Measurements from ENCODE around the gene METTL1.

METTL1 gene

DNA sequence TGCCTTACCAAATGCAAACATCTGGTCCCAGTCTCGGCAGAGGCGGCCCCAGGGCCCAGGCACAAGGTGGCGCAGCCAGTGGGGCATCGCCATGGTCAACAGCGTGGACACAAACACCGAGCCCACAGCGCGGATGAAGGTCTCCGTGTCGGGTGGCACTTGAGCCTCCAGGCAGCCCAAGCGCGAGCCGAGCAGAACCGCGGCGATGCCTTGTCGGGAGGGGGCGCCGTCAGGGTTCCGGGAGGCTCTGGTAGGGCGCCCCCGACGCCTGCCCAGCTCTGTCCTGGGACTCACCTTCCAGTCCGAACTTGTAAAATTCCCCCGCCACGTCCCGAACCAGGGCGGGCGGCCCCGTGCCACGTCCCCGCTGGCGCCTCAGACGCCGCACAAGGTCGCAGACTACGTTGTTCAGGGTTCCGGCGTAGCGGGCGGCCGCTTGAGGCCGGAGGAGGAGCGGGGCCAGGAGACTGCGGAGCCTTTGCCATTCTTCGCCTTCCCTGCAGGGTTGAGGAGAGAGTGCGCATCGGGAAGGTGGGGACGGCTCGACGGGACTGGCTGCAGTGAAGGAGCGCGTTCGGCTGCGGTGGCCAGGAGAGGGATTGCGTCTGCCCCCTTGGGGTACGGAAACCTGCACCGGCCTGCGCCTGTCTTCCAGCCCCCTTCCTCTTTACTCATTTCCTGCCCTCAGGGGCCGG is 6.8 kb downstream of the METTL1 start:
- Histone ChIP-seq H3K4me3 (ENCODE audit: low read length) (peak overlapping the region; percentile 64), H3K9ac (ENCODE audit: low read length) (peak overlapping the region; percentile 62), H3K27me3 (ENCODE audit: control insufficient read depth, insufficient read depth, low read length) (peaks cover 40% of the 10 kb centered on the region), H3K9me3 (ENCODE audit: control insufficient read depth, low read length) (no peaks in the 10 kb centered on the region), H3K4me1 (ENCODE audit: control insufficient read depth, insufficient read depth, low read length) (peaks cover 28% of the 10 kb centered on the region), H3K36me3 (ENCODE audit: control insufficient read depth, insufficient read depth, low read length) (no peaks in the 10 kb centered on the region)

DNA sequence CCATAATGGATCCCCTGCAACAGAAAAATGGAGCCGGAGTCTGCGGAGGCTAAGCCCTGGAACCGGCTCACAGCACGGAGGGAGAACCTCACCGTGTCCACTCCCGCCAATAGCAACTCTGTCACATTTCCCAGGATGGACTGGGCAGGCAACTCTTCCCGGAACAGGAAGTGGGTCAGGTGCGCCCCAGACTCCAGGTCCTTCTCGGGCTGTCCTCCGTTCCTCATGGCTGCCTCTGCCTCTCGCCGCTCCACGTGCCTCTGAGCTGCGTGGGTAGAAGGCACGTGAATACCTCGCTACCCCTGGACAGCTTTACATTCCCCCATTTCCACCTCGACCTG is 7.3 kb downstream of the METTL1 start:
- Histone ChIP-seq H3K4me3 (ENCODE audit: low read length) (peak overlapping the region; percentile 64), H3K27me3 (ENCODE audit: control insufficient read depth, insufficient read depth, low read length) (peaks cover 40% of the 10 kb centered on the region), H3K9ac (ENCODE audit: low read length) (peak overlapping the region; percentile 62), H3K36me3 (ENCODE audit: control insufficient read depth, insufficient read depth, low read length) (no peaks in the 10 kb centered on the region), H3K9me3 (ENCODE audit: control insufficient read depth, low read length) (no peaks in the 10 kb centered on the region), H3K4me1 (ENCODE audit: control insufficient read depth, insufficient read depth, low read length) (peaks cover 28% of the 10 kb centered on the region)

DNA sequence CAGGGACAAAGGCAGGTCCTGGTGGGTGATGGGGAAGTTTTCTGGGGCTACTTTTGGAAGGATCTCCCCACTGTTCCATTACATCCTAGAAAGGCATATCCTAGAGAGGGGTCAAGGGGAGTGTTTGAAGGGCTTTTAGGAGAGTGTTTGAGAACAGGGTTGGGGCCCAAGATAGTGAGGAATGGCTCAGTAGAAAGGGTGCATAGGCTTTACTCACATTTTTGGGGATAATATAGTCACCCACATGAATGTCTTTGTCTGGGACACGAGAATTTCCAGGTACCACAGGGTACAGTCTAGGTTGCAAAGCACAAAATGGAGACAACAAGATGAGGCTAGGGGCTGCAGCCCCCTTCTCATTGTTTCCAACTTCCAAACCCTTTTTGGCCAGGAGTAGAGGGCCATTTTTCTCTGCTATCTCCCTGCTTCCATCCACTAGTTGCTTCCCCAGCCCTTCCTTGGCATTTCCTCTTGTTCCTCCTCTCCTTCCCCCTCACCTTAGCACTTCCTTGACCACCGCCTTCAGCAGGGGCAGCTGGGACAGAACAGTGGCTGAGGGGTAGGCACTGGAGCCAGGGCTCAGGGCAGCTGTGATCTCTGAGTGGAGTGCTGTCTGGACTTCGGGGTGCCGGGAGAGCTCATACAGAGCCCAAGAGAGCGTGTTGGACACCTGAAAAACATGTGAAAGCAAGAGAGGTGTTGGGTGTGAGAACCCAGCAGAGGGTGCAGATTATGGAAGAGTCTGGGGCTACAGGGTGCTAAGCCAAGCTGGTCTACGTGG is 7.8 kb downstream of the METTL1 start:
- peak overlapping the region; percentile 64 for H3K4me3 ChIP-seq (ENCODE audit: low read length)
- H3K9me3 ChIP-seq (ENCODE audit: control insufficient read depth, low read length): no peaks in the 10 kb centered on the region
- peaks cover 40% of the 10 kb centered on the region for H3K27me3 ChIP-seq (ENCODE audit: control insufficient read depth, insufficient read depth, low read length)
- no peak overlapping the region for H3K9ac ChIP-seq (ENCODE audit: low read length)
- peaks cover 28% of the 10 kb centered on the region for H3K4me1 ChIP-seq (ENCODE audit: control insufficient read depth, insufficient read depth, low read length)
- H3K36me3 ChIP-seq (ENCODE audit: control insufficient read depth, insufficient read depth, low read length): no peaks in the 10 kb centered on the region

DNA sequence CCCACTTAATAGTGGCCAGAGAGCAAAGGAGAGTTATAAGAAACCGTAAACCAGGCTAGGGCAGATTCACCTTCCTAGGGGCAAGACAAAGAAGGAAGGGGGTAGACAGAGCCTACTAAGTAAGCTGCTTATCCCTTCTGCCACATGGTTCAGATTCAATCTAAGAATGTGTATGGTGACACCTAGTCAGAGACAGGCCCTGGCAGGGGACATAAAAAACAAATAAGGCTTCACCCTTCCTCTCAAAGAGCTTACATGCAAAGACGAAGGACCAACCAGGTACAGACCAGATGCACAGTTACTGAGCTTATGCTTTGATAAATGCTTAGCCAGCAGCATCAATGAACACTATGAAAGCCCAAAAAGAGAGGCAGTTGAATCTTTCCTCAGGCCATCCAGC is 9.4 kb downstream of the METTL1 start:
- Histone ChIP-seq H3K4me1 (ENCODE audit: control insufficient read depth, insufficient read depth, low read length) (peaks cover 28% of the 10 kb centered on the region), H3K27me3 (ENCODE audit: control insufficient read depth, insufficient read depth, low read length) (peaks cover 39% of the 10 kb centered on the region), H3K4me3 (ENCODE audit: low read length) (no peak overlapping the region), H3K9ac (ENCODE audit: low read length) (no peak overlapping the region), H3K36me3 (ENCODE audit: control insufficient read depth, insufficient read depth, low read length) (no peaks in the 10 kb centered on the region), H3K9me3 (ENCODE audit: control insufficient read depth, low read length) (no peaks in the 10 kb centered on the region)

DNA sequence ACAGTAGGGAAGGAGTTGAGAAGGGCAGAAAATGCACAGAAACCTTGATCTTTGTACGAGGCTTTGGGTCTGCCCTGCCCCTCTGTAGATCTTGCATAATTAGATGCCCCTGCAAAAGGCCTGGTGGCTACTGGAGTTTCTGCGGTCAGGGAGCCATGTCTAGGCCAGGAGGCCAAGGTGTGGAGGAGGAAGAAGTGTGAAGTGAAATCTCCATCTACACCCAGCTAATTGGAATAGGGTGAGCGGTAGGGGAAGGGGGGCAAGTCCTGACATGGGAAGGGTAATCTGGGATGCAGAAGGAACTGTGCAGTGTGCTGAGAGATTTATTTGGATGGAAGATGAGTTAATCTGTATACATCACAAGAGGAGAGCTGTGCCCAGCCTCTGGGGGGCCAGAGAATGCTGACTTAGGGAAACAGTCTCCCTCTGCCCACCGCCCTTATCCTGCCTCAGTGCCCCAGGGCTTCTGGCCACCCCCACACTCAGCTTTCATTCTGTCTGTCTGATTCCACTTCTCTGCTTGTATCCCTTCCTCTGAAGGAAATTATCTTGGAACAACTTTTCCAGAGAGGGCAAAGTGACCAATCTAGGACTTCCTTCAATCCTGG is 10.4 kb downstream of the METTL1 start:
- H3K36me3 ChIP-seq (ENCODE audit: control insufficient read depth, insufficient read depth, low read length): no peaks in the 10 kb centered on the region
- H3K9me3 ChIP-seq (ENCODE audit: control insufficient read depth, low read length): no peaks in the 10 kb centered on the region
- no peak overlapping the region for H3K9ac ChIP-seq (ENCODE audit: low read length)
- no peak overlapping the region for H3K4me3 ChIP-seq (ENCODE audit: low read length)
- peaks cover 23% of the 10 kb centered on the region for H3K4me1 ChIP-seq (ENCODE audit: control insufficient read depth, insufficient read depth, low read length)
- peaks cover 30% of the 10 kb centered on the region for H3K27me3 ChIP-seq (ENCODE audit: control insufficient read depth, insufficient read depth, low read length)

DNA sequence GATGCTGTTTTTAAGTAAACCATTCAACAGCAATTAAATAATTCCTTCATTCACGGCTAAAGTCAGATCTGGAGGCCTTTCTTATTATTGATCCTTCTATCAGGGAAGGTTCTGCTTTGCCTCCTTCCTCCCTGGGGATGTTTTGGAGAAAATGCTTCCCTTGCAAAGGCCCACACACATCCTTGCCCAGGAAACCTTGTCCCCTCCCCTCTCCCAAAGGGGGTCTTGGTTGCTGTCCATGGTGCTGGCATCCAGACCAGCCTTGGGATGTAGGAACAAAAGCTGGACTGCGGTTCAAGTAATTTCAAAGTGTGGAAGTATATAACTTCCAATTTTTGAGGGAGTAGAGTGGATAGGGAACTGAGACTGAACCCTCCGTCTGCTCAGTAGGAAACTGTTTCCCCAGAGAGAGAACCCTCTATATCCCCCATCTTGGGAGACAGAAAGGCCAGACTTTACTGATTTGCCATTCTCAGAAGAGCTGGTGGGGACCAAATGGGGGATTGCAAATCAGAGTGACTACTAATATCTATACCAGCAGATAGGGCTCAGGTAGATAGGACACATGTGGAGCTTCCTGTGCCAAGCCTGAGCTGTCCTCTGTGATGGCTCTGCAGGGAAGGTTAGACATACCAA is 11.4 kb downstream of the METTL1 start:
- Histone ChIP-seq H3K27me3 (ENCODE audit: control insufficient read depth, insufficient read depth, low read length) (peaks cover 19% of the 10 kb centered on the region), H3K9me3 (ENCODE audit: control insufficient read depth, low read length) (no peaks in the 10 kb centered on the region), H3K36me3 (ENCODE audit: control insufficient read depth, insufficient read depth, low read length) (no peaks in the 10 kb centered on the region), H3K4me3 (ENCODE audit: low read length) (no peak overlapping the region), H3K4me1 (ENCODE audit: control insufficient read depth, insufficient read depth, low read length) (peaks cover 20% of the 10 kb centered on the region), H3K9ac (ENCODE audit: low read length) (no peak overlapping the region)

DNA sequence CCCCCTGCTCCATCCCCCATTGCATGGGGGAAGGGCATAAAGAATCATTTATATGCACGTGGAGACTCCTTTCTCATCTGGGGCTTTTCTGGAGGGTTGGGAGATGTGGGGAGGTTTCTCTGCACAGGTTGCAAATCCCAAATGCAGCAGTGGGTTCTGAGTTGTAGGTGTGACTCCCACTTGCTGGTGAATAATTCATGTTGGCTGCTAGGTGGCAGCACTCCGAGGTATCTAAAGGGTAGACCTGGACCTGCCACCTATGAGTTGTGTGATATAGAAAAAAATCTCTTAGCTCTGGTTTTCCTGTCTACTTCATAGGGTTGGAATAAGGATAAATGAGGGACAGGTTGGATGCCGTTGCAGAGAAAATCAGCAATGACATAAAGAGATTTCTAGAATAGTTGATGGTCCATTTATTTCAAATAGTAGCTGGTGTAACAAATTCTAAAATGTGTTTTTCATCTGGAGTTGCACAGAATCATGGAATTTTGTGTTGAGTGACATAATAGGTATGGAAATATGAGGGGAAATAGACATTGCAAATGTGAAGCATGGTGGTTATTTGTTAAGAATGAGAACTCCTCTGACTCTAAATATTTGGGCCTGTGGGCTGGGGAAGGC is 12.4 kb downstream of the METTL1 start:
- Histone ChIP-seq H3K27me3 (ENCODE audit: control insufficient read depth, insufficient read depth, low read length) (peaks cover 10% of the 10 kb centered on the region), H3K9ac (ENCODE audit: low read length) (no peak overlapping the region), H3K9me3 (ENCODE audit: control insufficient read depth, low read length) (no peaks in the 10 kb centered on the region), H3K4me1 (ENCODE audit: control insufficient read depth, insufficient read depth, low read length) (peaks cover 13% of the 10 kb centered on the region), H3K4me3 (ENCODE audit: low read length) (no peak overlapping the region), H3K36me3 (ENCODE audit: control insufficient read depth, insufficient read depth, low read length) (no peaks in the 10 kb centered on the region)

DNA sequence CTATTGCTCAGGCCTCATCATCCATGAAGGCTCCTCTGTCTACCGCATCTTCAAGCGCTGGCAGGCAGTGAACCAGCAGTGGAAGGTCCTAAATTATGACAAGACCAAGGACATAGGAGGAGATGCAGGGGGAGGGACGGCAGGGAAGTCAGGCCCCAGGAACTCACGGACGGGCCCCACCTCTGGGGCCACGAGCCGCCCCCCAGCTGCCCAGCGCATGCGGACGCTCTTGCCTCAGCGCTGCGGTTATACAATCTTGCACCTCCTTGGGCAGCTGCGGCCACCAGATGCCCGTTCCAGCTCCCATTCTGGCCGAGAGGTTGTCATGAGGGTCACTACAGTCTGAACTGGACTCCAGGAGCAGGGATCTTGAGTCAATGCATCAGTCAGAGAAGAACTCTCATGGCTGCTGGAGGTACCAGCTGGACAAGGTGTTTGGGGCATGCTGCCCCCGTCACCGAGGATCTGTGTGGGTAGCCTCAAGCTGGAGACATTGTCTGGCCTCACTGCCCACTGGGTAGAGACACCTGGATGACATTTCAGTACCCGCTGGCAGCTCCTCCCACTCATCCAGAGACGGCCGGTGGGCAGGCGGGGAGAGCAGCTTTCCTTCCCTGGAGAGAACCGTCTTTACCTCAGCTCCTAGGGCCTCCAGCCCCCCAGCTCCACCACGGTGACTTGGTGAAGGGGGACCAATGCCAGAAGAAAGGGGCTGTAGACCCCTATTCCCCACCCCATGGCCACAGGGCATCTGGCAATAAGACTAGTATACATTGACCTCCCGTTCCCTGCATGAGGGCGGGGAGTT is 13.1 kb downstream of the METTL1 start:
- Histone ChIP-seq H3K9me3 (ENCODE audit: control insufficient read depth, low read length) (no peaks in the 10 kb centered on the region), H3K4me1 (ENCODE audit: control insufficient read depth, insufficient read depth, low read length) (peaks cover 19% of the 10 kb centered on the region), H3K36me3 (ENCODE audit: control insufficient read depth, insufficient read depth, low read length) (no peaks in the 10 kb centered on the region), H3K4me3 (ENCODE audit: low read length) (no peak overlapping the region), H3K9ac (ENCODE audit: low read length) (no peak overlapping the region), H3K27me3 (ENCODE audit: control insufficient read depth, insufficient read depth, low read length) (peaks cover 2% of the 10 kb centered on the region)

DNA sequence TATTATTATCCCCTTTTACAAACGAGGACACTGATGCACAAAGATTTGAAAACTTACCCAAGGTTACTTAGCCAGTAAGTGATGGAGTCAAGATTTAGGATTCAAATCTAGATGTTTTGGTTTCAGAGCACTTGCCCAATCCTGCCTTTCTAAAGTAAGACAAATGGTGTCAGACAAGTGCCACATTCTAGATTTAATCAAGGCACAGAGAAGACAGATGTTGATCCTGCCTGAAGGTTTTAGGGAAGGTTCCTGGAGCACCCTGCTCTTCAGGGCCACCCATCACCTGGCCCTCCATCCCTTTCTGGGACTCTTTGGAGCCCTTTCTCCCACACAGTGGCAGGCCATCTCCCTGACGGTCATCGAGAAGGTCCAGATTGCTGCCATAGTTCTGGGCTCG is 14.1 kb downstream of the METTL1 start:
- Histone ChIP-seq H3K36me3 (ENCODE audit: control insufficient read depth, insufficient read depth, low read length) (no peaks in the 10 kb centered on the region), H3K4me3 (ENCODE audit: low read length) (no peak overlapping the region), H3K9ac (ENCODE audit: low read length) (no peak overlapping the region), H3K9me3 (ENCODE audit: control insufficient read depth, low read length) (no peaks in the 10 kb centered on the region), H3K4me1 (ENCODE audit: control insufficient read depth, insufficient read depth, low read length) (peaks cover 26% of the 10 kb centered on the region), H3K27me3 (ENCODE audit: control insufficient read depth, insufficient read depth, low read length) (no peaks in the 10 kb centered on the region)

DNA sequence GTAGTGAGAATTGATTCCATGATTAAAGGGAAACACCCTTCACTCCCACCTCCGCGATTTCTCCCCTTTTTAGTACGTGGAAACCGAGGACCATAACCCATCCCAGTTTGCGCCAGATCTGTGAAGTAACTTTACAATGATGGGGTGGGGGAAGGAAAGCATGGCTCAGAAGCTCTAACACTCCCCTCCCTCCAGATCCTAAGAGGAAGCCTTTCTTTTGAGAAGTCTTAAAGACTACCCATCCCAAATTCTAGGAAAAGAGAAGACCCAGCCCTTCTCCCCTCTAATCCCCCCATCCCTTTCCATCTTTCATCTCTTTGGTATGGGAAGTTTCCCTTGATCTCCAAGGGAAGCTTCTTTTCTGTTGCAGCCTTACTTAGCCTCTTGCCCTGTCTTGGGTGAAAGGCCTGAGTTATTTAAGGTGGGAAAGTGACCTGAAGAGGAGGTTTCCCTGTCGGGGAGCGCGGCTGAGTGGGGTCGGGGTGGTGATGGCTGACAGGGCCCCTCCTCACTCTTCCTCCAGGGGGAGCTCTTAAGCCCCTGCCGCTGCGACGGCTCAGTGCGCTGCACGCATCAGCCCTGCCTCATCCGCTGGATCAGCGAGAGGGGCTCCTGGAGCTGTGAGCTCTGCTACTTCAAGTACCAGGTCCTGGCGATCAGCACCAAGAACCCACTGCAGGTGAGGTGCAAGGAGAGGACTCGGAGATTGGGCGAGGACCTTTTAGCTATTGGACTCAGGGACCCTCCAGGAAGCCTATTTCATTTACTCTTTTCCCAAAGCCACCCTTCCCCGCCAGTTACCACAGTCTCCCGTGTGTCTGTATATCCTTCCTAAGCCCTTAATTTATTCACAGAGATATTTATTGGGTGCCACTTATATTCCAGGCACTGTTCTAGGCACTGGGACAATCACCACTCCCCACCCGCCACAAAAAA is 15.2 kb downstream of the METTL1 start:
- H3K27me3 ChIP-seq (ENCODE audit: control insufficient read depth, insufficient read depth, low read length): no peaks in the 10 kb centered on the region
- H3K4me1 ChIP-seq (ENCODE audit: control insufficient read depth, insufficient read depth, low read length): peaks cover 29% of the 10 kb centered on the region
- H3K4me3 ChIP-seq (ENCODE audit: low read length): no peak overlapping the region
- H3K9me3 ChIP-seq (ENCODE audit: control insufficient read depth, low read length): no peaks in the 10 kb centered on the region
- H3K36me3 ChIP-seq (ENCODE audit: control insufficient read depth, insufficient read depth, low read length): no peaks in the 10 kb centered on the region
- peak overlapping the region; percentile 64 for H3K9ac ChIP-seq (ENCODE audit: low read length)
